Tibial nerve (tissue), 3 donors: ENCODE results near the gene MAB21L4.

Experiments used
- CTCF ChIP-seq, 5 experiments: fragments of 200-600 bp in 3 of 5; fragments of 450-650 bp in 2 of 5; sonication (generic) in 3 of 5; IDR thresholded peaks; one replicate each; pipeline ENCODE4 v1.5.1; 2016 to 2019; ENCODE audit warnings: antibody characterized with exemption in 5 of 5, mild to moderate bottlenecking in 3 of 5, moderate library complexity in 2 of 5
- POLR2A ChIP-seq, 2 donors: fragments of 450-650 bp; IDR thresholded peaks; one replicate each; pipeline ENCODE4 v1.6.1; 2017; ENCODE audit warnings: antibody characterized with exemption in 2 of 2, mild to moderate bottlenecking in 2 of 2, moderate library complexity in 2 of 2

GRCh38 chr2:240933048-240933965 is 37.4 kb upstream of the MAB21L4 start:
- TF ChIP-seq CTCF (IDR thresholded peaks at IDR 0.05) = no peak
- TF ChIP-seq POLR2A (IDR thresholded peaks at IDR 0.05) = no peak
